GM18870 (cell line): ENCODE data around the gene MACROH2A1.

Experiments
- ATAC-seq: cut with Tn5 transposase; IDR thresholded peaks from one replicate; pipeline ENCODE4 v1.9.1; 2021; ENCODE audit warnings: moderate library complexity; ENCODE audit not compliant: unreplicated experiment

MACROH2A1 gene

DNA sequence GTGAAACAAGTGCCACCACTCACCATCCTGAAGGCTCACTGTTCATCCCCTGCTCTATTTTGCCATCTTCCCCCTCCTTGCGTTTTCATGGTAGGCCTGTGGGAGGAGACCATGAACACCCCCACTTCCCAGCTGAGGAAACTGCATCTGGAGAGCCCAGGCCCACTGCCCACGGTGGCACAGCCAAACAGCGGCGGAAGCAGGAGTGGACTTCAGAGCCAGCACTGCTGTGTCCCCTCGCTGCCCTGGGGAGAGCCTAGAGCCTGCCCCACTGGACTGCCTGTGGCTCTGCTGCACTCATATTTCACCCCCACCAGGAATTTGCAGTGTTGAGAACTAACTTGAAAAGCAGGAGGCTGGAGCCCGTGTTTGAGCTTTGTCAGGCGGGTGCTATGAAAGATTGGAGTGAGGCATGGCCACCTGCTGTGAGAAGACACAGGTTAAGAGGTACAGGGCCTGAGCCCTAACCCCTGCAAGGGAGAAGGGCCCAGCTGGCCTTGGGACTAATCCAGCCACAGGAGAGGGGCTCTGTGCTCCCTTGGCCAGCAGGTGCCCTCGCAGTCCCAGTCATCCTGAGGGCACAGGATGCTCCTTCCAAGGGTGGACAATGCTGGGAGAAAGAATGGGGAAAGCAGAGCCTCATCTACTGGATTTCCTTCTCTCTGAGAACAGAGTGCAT, 79.0 kb downstream of the MACROH2A1 start:
- ATAC-seq, result no peak

DNA sequence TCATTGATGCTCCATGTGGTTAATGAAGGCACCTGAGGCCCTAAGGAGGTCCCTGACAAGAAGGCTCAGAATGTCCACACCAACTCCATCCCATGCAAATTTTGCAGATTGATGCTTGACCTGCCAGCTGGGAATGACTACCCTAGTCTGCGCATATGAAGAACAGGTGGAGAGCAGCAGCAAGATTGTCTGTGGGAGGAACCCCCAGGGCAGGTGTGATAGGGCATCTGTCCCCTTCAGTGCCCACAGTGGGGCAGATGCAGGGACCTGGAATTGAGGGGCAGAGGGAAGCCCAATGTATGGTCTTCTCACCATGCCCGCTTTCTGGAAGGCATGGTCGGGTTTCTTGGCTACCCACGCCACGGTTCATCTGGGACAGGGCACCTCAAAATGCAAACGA, 79.6 kb downstream of the MACROH2A1 start:
- ATAC-seq, result no peak

DNA sequence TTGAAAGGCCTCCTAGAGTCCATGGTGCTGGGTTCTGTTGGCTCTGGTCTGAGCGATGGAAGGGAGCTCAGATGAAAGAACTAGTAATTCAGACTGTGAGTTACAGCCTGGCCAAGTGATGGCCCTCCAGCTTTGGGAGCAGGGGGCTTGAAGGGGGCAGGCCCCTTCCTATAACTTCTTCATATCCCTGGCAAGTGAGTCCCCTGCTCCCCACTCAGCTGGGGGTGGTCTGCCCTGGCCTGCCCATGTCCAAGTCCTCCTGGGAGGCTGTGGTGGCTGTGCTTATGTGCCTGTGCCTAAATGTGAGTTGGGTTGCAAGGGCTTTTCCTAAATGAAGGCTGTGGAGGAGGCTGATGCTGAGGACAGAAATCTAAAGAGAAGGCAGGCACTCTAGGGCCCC, 80.1 kb downstream of the MACROH2A1 start:
- ATAC-seq, result no peak

DNA sequence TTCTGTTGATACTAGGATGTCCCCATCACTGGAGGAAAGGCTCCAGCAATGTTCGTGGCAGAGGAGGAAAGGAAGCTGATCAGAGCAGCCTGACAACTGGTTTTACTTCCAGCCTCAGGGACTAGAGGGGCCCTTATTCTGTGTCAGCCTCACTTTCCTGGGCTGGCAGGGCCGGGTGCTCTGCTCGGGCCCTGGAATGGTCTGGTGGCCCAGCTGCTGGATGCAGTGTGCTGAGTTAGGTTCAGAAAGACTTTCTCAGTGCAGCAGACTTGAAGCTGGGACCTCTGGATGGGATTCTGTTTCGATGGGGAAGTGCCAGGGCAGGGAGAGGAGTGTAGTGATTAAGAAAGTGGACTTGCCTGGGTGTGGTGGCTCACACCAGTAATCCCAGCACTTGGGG, 81.0 kb downstream of the MACROH2A1 start:
- no peak for ATAC-seq

DNA sequence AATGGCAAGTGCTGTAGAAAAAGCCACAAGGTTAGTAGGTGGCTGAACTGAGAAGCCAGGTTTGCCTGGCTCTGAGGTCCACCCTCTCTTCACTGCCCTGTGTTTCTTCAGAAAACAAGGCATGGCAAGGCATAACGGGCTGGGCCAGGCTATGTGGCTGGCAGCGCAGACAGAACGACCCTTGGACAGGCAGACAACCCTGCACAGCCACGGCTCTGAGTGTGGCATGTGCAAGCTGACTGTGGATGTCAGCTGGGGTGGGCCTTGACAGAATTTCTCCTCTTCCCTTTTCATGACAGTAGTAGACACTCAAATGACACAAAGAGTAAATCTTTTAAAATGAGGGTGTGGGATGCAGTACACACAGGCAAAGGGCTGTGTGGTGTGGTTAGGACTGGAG, 81.7 kb downstream of the MACROH2A1 start:
- ATAC-seq, result no peak

DNA sequence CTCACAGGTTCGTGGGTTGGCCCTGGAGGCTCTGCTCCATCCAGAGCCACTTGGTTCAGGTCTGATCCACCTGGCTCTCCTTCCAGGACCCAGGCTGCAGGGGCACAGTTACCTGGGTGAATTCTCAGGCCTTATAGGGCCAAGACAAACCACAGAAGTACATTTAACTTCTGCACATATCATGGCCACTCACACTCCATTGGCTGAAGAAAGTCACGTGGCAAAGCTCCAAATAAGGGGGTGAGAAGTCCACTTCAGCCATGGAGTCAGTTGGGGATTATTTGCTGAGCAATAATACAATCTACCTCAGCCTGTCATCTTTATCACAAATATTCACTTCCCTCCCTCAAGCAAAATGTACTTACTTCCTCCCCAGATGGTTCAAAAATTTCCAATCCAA, 83.6 kb downstream of the MACROH2A1 start:
- no peak for ATAC-seq

DNA sequence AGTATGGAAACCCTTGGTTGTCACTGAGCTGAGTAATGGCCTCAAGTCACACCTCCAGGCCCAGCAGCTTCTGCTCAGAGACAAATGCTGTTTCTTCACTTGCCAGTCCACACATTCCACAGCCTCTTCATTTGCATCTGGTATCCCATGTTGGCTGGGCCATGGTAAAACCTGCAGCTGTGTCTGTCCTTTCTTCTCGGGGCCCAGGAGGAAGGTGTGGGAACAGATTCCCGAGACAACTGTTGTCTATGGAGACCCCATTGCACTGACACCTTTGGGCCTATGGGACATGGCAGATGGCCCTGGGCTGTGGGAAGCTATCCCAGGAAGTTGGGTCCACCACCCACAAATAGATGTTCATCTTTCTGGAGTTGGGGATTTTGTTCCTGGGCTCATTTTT, 85.1 kb downstream of the MACROH2A1 start:
- no peak for ATAC-seq

DNA sequence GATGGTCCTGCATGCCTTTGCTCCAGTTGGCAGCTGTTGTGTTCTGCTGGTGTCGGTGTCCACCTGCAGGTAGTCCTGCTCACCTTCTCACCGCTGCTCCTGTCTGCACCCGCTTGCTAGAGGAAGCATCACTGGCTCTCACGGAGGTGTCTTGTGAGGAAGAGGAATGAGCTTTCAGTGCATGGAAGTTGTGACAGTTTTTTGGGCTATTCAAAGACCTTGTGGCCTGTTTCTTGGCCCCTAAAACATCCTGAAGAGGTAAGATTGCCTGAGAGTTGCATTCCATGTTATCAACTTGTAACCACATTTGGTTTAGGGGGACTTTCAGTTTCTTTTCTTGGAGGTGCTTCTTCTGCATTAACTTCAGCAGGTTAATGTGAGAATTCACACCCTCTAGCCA, 85.6 kb downstream of the MACROH2A1 start:
- ATAC-seq, result no peak

DNA sequence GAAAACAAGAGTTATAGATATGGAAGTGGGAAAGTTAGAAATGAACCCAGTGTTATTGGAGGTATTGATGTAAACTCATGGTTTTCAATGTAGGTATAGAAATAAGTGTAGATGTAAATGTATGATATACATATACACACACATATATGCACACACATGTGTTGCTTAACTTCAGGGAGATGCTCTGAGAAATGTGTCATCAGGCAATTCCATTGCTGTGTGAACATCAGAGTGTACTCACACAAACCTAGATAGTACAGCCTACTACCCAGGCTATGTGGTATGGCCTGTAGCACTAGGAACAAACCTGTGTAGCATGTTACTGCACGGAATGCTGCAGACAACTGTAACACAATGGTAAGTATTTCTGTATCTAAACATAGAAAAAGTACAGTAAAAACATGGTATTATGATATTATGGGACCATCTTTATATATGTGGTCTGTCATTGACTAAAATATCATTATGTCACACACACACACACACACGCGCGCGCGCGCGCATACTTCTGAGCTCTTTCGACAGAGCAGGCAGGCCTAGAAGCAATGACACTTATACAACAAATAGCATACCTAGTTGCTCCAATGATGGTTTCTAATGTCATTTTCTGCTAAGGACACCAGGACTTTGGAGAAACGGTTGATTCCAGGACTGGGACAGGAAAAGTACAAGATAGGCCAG, 86.6 kb downstream of the MACROH2A1 start:
- no peak for ATAC-seq

DNA sequence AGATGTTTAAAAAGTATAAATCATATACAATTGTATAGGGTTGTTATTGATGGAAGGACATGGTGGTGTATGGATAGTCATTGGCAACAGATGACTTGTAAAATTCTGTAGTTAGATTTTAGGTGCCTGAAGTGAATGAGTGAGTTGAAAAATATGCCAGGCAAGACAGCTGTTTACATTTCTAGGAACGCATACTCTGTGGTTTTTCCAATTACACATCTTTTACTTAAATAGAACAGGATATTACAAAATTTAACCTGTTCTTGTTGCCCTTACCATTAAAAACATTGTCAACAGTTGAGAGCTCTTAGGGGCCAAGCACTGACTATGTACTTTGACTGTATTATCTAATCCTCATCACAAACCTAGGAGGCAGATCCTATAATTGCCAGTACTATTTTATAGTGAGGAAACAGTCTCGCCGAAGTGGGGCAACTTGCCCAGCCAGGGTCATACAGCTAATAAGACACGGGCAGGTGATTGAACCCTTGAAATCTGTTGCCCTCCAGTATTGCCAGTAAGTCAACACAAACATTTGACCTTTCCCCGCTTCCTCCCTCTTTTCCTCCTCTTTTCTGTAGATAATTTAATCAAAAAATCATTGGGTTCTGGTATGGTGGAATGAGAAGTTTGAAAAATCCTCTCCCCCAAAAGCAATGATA, 88.6 kb downstream of the MACROH2A1 start:
- no peak for ATAC-seq

DNA sequence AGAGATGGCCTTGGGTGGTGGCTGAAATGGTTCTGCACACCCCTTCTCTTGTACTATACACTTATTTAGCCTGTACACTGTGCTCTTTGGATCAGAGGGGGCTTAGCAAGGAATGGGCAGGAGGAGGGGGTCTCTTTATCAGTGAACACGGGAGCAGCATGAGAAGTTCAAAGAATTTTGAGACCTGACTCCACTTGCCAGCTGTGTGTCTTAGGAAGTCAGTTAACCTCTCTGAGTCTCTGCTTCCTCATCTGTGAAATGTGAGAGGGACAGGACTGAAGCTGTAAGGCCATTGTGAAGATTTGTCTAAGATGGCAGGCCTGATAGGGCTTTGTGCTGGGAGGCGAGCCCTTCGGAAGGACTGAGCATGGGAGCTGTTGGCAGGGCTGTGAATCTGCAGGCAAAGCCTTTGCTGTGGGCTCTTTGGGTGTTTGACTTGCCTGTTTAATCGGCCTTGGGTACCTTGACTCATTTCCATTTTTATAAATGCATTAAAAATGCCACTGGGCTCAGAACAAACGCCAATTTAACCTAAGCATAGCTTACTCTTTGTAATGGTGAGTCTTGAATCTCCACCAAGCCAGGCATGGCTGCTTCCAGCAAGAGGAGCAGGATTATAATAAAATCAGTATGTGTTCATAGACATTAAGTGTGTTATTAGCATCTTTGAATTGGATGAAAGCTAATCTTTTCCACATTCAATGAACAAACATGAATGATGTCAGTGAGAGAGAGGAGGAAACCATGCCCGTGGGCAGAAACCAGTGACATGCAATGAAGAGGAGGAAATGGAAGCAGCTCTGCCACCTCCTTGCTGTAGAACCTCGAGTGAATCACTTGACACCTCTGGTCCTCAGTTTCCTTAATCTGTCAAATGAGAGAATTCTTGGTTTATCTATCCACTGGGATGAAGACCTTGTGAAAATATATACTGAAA, 89.4 kb downstream of the MACROH2A1 start:
- ATAC-seq, result no peak

DNA sequence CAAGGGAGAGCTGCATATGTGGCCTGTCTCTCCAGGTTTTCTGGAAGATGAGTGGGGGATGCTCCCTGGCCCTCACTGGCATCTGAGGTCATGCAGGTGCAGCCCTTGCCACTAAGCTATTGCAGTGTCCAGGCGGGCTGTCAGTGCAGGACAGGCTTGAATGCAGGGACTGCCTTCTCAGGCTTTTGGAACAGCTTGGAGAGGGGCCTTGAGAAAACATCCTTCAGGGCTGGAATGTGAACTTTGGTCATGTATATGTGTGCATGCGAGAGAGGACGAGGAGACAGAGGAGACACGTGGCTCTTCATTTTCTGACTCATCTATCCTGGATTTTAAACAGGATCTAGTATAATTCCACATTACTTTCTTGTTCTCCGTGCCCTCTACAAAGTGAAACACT, 90.3 kb downstream of the MACROH2A1 start:
- no peak for ATAC-seq

DNA sequence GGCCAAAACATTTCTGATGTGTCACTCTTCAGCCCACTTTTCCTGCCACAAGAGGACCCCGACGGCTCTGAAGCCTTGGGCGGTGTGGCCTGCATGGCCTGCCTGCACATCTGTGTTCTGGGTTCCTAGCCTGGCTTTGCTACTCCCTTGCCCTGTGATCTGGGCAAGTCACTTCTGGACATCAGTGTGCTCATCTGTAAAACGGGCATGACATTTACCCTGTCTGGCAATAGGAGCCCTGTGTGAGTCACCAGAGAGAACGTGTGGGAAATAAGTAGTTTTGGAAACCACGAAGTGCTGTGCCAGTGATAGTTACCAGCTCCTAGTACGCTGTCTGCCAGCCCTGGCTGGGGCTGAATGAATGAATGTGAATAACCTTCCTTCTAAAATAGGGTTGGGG, 90.8 kb downstream of the MACROH2A1 start:
- no peak for ATAC-seq

DNA sequence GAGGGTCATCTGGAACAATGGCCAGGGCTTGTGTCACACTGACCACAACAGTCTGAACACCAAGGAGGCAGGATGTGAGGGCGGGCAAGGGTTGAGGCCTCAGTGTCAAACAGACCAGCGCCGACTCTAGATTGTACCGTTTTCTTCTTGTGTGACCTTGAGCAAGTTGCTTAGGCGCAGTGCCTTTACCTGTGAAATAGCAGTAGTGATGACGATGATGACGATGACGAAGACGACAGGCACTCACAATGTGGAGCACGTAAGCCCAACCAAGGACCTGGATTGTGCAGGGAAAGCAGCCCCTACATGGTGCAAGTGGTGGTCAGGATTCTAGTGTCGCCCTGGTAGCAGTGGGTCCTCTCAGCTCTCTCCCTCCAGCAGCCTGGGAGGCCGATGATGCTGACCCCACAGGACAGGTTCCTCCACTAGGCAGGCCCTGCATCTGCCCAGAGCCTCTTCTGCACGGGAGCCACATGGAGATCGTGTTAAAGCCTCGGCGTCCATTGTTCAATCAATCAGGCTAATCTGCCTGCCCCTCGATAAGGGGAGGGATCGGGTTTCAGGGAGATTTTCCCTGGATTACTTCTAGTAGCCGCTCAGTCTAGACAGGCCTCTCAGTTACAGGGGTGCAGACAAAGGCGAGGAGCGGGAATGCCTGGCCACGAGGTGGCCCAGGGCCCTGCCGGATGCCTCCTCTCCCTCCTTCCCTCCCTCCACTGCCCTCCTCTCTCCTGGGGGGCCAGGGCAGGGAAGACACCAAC, 91.7 kb downstream of the MACROH2A1 start:
- no peak for ATAC-seq

DNA sequence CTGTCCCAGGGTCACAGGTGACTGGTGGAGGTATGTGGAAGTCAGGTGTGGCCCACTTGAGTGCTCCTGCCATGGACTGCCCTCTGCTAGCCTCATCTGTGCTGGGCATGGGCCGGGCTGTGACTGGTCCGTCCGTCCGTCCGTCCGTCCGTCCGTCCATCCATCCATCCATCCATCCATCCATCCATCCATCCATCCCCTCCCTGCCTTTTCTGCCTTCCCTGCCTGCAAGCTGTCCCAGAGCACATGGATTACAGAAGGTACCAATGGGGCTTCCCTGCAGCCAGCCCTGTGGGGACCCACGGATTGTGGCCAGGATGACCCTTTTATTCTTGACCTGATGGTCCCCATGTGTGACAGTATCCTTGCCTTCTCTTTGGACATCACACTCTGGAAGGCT, 92.5 kb downstream of the MACROH2A1 start:
- no peak for ATAC-seq

DNA sequence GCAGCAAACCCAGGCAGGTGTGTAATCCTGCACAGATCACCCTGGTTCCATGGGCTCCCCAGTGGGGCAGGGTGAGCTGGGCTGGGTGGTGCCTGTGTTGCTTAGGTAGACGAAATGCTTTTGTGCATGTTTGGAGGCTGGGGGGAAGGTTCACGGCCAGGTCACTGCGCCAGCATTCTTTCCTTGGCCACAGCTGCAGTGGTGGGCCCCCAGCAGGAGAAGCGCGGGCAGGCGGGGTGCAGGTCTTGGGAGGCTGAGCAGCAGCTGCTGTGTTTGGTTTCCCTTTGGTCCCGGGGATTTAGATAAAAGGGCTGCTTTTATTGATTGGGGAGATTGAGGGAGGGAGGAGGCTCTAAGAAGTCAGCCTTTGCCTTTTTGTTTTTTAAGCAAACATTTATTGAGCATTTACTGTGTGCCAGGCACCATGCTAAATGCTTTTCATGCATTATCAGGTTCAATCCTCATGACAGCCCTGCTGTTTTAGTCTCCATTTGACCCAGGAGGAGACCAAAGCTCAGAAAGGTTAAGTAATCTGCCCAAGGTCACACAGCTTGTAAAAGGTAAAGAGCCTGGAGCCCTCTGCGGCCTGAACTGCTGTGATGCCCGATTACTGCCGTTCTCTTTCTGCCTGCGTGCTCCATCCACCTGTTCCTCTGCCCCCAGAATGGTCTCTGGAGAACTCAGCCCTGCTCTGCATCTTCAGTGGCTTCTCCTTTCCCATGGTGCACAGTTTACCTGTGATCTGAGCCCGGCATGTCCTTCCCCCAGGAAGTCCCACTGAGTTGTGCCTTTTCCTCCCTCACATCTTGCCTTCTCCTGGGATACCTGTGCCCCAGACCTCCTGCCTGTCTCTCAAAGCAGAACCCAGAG, 94.4 kb downstream of the MACROH2A1 start:
- no peak for ATAC-seq

DNA sequence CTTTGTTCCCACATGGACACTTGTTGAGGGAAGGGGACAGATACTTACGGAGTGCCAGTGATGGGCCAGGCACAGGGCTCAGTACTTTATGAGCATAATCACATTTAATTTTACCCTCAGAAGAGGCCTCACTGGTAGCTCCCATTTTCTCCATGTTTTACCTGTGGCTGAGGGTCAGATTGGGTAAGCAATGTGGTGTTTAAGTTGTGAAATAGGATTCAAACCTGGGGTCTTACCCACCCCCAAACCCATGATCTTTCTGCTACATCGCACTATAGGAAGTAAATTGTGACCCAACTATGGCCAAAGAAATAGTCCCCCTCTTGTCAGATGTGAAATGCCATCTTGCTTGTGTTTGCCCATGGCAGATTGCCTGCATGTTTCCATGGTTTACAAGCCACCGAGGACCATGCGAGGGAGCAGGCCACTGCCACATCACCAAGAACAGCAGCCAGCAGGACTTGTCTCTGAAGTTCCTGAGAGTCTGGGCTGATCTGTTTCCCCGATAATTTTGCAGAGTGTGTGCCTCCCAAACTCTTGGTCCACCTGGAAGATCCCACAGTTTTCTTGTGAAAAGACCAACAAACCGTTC, 95.4 kb downstream of the MACROH2A1 start:
- ATAC-seq, result no peak

DNA sequence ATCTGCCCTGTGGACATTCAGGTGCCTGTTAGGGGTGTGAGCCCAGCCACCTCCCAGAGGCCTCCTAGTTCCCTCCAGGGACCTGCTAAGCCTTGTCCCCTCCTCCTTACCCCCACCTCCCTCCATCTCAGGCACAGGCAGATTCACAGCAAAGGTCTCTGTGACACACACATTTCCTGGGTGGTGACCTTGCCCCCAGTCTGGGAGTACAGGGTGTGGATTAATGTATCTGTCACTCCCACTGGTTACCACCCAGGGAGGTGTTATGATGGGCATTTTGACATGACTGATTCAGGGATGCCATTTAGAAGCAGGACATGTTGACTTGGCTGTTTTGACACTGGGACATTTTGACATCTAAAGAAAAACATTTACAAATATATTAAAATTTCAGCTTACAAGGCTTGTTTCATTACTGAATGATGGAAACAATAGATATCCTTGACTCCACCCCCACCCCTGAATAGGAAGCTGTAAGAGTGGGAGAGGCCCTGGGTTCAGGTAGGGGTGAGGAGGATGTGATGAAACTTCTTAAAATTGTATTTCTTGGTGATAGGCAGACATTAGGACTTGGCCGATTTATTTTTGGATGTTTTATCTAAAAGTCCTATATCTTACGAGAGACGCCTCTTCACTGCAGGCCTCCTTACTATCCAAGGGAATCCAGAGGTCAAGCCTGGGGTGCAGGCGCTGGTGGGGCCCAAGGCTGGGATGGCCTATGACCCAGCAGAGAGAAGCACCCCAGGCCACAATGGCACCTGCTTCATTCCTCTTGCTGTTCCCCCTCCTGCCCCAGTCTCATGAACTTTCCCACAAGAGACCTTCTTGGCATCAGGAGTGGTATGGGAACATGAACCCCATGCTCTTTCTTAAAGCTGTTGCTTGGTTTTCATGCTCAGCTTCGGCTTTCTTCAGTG, 101.9 kb downstream of the MACROH2A1 start:
- ATAC-seq, result no peak
